D721Med (cell line): ENCODE data around the gene ACRBP.

ENCODE experiments used
- DNase-seq: peaks from one replicate; pipeline ENCODE4 v3.0.0; 2011; ENCODE audit warnings: low spot score; ENCODE audit not compliant: insufficient read length
- FAIRE-seq: peaks from 2 replicates; lab custom pipeline; 2011; peaks lifted over from hg19 to GRCh38; lab: Jason Lieb, UNC
- CTCF ChIP-seq: IDR thresholded peaks from 2 replicates; pipeline ENCODE4 v1.5.1; 2012; ENCODE audit warnings: mild to moderate bottlenecking, control low read depth; ENCODE audit not compliant: insufficient read depth; ENCODE audit errors: missing control alignments

Gene ACRBP

GRCh38 chr12:6615802-6616201 is 31.4 kb downstream of the ACRBP start:
- no peak for TF ChIP-seq CTCF
- FAIRE-seq (no peak), DNase-seq (no peak)

- no peak for TF ChIP-seq CTCF
- no peak for DNase-seq
- no peak for FAIRE-seq
Observed at GRCh38 chr12:6614513-6615172, 32.6 kb downstream of the ACRBP start.

DNA sequence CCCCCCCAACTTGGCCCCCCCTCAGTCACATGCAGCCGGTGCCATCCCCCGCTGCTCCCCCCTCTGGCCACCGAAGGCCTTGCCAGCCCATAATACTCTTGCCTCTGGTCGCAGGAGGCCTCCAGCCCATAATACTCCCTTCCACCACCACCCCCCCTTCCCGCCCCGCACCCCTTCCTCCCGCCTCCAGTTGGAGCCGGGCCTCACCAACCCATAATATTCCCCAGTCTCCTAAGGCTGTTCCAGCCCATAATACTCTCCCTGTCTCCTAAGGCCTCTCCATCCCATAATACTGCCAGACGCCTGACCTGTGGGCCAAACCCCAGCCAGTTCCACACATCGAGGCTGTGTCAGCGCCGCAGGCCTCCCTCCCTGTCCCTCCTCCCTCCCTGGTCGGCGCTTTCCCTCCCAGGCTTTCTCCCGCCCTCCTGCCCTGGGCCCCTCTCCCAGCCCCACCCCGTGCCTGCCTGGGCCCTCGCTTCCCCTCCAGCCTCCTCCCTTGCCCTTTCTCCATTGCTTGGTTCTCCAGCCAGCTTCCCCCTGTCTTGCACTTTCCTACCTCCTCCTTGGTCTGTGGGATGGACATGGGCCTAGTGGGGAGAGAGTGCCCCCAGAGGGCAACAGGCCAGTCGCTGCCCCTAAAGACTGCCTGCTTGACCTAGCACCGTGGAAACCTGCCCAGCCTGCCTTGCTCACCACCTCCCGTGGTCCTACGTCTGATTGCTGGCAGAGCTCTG is 33.3 kb downstream of the ACRBP start:
- no peak for TF ChIP-seq CTCF
- peak; percentile 68 for DNase-seq
- FAIRE-seq, result no peak

DNA sequence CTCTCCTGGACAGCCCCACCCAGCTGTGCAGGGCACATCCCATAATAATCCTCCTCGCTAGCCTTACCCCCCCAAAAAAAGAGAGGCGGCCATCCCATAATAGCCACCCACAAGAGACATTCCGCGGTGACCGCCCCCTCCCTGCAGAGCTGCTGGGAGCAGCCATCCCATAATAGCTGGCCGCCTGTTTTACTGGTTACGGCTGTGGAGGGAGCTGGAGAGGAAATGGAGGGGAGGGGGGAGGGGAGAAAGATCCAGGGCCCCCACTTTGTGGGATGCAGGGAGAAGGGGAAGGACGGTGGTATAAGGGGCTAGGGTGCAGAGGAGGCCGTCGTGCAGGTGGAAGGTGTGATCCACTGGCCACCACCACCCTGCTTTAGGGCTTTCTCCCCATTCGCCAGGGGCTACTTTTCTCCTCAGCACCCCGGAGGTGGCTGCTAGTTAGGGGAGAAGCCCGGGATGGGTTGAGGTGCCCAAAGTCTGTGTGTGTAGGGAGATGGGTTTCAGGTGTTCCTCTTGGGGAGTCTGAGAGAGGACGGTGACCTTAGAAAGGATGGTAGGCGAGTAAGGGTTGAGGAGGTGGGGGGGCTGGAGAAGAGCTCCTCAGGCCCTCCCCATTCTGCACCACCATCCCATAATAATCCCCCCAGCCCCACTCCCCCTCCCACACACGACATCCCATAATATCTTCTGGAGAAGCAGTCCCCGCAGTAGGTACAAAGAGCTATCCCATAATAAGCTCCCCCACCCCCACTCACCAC is 34.0 kb downstream of the ACRBP start:
- no peak for TF ChIP-seq CTCF
- DNase-seq (no peak), FAIRE-seq (no peak)

DNA sequence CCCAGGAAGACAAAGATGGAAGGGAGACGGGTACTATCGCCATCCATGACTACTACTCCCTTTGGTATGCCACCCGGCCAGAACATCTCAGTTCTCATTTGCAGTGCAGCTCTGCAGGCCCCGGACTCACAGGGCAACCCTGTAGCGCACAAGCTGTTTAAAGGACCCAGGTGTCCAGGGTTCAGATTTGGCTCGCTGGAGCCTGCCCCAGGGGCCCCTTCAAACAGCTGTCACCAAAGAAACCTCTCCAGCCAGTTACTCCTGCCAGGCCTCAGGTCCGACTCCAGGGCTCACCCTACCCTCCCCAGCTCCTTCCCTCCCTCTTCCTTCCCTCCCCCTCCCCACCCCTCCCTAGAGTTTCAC is 34.6 kb downstream of the ACRBP start:
- no peak for DNase-seq
- no peak for TF ChIP-seq CTCF
- FAIRE-seq, result no peak

DNA sequence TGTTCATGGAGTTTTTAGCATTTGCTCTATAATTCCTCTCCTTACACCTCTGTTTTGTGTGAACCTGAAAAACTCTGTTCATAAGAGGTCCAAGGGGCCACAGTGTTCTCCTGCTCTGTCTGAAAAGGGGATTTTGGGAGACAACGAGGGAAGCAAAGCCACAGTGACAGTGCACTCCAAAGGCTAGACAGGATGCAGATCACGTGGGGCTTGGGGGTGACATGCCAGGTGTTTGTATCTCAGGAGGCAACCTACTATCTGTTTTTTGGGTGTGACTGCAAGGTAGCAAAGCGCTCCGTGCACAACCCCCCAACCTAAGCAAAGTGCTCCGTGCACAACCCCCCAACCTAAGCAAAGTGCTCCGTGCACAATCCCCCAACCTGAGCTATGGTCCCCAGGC is 35.0 kb downstream of the ACRBP start:
- no peak for TF ChIP-seq CTCF
- no peak for DNase-seq
- FAIRE-seq, result no peak
